K562 (cell line): Measurements from ENCODE around the gene DDHD1. TPM values are rescaled to one million over a fixed set of nuclear protein-coding genes. Genes with fewer than 3 reads are reported as not detected.

Source experiments
- ILK ChIP-seq: fragments of 450-650 bp; IDR thresholded peaks from 2 replicates; pipeline ENCODE4 v1.6.1; 2016; ENCODE audit warnings: missing genetic modification characterization, low read depth, mild to moderate bottlenecking, missing compliant biosample characterization, moderate library complexity, borderline replicate concordance
- MAFF ChIP-seq: IDR thresholded peaks from 2 replicates; pipeline ENCODE4 v1.6.1; 2012; ENCODE audit warnings: low read length, improper control_type of control experiment
- MBD1 ChIP-seq: fragments of 250-450 bp; sonication (Bioruptor Pico); IDR thresholded peaks from 2 replicates; pipeline ENCODE4 v1.8.0; 2022; ENCODE audit warnings: inconsistent platforms
- MEIS2 ChIP-seq: fragments of 450-650 bp; IDR thresholded peaks from 2 replicates; pipeline ENCODE4 v1.6.1; 2014; ENCODE audit warnings: mild to moderate bottlenecking; ENCODE audit not compliant: partially characterized antibody
- PBX2 ChIP-seq, 2 experiments: IDR thresholded peaks in 1 of 2; conservative IDR thresholded peaks in 1 of 2; 2 replicates each; pipeline ENCODE4 v1.6.1; 2016; ENCODE audit warnings: low read depth in 2 of 2, mild to moderate bottlenecking in 1 of 2, missing compliant biosample characterization in 1 of 2, missing genetic modification characterization in 1 of 2, moderate library complexity in 1 of 2
- PKNOX1 ChIP-seq: fragments of 450-650 bp; IDR thresholded peaks from 2 replicates; pipeline ENCODE4 v1.6.1; 2016
- SP1 ChIP-seq: sonication (generic); formaldehyde crosslinking; IDR thresholded peaks from 2 replicates; pipeline ENCODE4 v1.8.1; 2022; ENCODE audit warnings: mild to moderate bottlenecking, missing genetic modification reagents
- ZNF232 ChIP-seq: sonication (generic); formaldehyde crosslinking; IDR thresholded peaks from 2 replicates; pipeline ENCODE4 v1.8.0; 2022; ENCODE audit warnings: mild to moderate bottlenecking, missing genetic modification reagents
- ZNF316 ChIP-seq: fragments of 450-650 bp; IDR thresholded peaks from 2 replicates; pipeline ENCODE4 v1.6.1; 2016
- ZNF518B ChIP-seq: fragments of 250-450 bp; sonication (Bioruptor Pico); IDR thresholded peaks from 2 replicates; pipeline ENCODE4 v1.5.0; 2021; ENCODE audit warnings: mild to moderate bottlenecking, moderate library complexity
- polyA plus RNA-seq, 8 experiments: library from polyadenylated mRNA; depleted of rRNA in 4 of 8; stranded (reverse) in 5 of 8; unstranded in 3 of 8; fragments of >200 nt; fragmentation: Nextera tagmentation in 2 of 8; fragmentation: Illumina TruSeq in 1 of 8; extraction: Ambion mirVana in 2 of 8; extraction: Trizol in 1 of 8; gene quantifications; 2 replicates each; pipeline versions ENCODE4 v1.2.1 to v1.2.3, GENCODE V29; 2011 to 2014; ENCODE audit warnings: inconsistent platforms in 1 of 8, missing spikeins in 1 of 8
- total RNA-seq, 7 experiments: library from RNA; depleted of rRNA in 6 of 7; stranded (reverse); fragments of >200 nt in 6 of 7; fragmentation: Illumina TruSeq in 2 of 7; extraction: Trizol in 2 of 7; gene quantifications; 2 replicates each; pipeline versions ENCODE4 v1.2.1 to v1.2.3, GENCODE V29; 2011 to 2021; ENCODE audit warnings: low replicate concordance in 1 of 7

DDHD1 gene
- total and polyA plus RNA-seq, 9 of the 15 experiments (the other 6 are each of a cell fraction or from before 2014, with no cell fraction given), result 1.2 to 12.3 (median 5.0) TPM

GRCh38 chr14:53149668-53150316, 3.3 kb downstream of the DDHD1 start (continued):
- TF ChIP-seq PBX2 (CRISPR knock-in tag; IDR thresholded peaks at IDR 0.05; ENCODE audit: low read depth), result no peak
- peak; percentile 71 for TF ChIP-seq PBX2 (tag; conservative IDR thresholded peaks at IDR 0.05; ENCODE audit: low read depth)
- no peak for TF ChIP-seq MBD1 (CRISPR knock-in tag)
- TF ChIP-seq ZNF232 (CRISPR knock-in tag), result no peak
- TF ChIP-seq PKNOX1, result peak; percentile 67
- no peak for TF ChIP-seq SP1 (CRISPR knock-in tag)
- TF ChIP-seq MEIS2, result peak; percentile 73
- TF ChIP-seq ZNF316, result 0 out of 2 replicates have a peak, but pooled peaks have one; percentile 40
- no peak for TF ChIP-seq ZNF518B (CRISPR knock-in tag)
- peak; percentile 20; the same call in 1 of the 2 replicates for TF ChIP-seq MAFF
- no peak for TF ChIP-seq ILK (tag)
